Hepatocyte (in vitro differentiated cells): ENCODE results near the gene AUNIP. TPM values are rescaled to one million over a fixed set of nuclear protein-coding genes. Genes with fewer than 3 reads are reported as not detected.
A peak's percentile ranks its signal among the peaks of the same experiment; 100 is the strongest.

Source experiments
- DNase-seq: peaks from one replicate; pipeline ENCODE4 v3.0.0-alpha.2; 2016; ENCODE audit warnings: low spot score
- H2AFZ ChIP-seq: fragments of 200-600 bp; sonication (generic); 2 replicates; pipeline ENCODE4 v1.6.0; 2016; ENCODE audit warnings: antibody characterized with exemption, mild to moderate bottlenecking
- H3K27ac ChIP-seq: fragments of 200-600 bp; sonication (generic); 2 replicates; pipeline ENCODE4 v1.5.1; 2016; ENCODE audit warnings: mild to moderate bottlenecking
- H3K27me3 ChIP-seq: fragments of 200-600 bp; sonication (generic); 2 replicates; pipeline ENCODE4 v1.6.1; 2016
- H3K36me3 ChIP-seq: fragments of 200-600 bp; sonication (generic); replicated peaks from 2 replicates; pipeline ENCODE4 v1.5.1; 2016; ENCODE audit warnings: low read depth; ENCODE audit not compliant: insufficient read depth
- H3K4me1 ChIP-seq: fragments of 200-600 bp; sonication (generic); 2 replicates; pipeline ENCODE4 v1.5.1; 2016; ENCODE audit warnings: mild to moderate bottlenecking, moderate library complexity; ENCODE audit not compliant: insufficient read depth
- H3K4me2 ChIP-seq: fragments of 200-600 bp; sonication (generic); 2 replicates; pipeline ENCODE4 v1.6.0; 2016
- H3K4me3 ChIP-seq: fragments of 200-600 bp; sonication (generic); 2 replicates; pipeline ENCODE4 v1.5.1; 2016; ENCODE audit warnings: mild to moderate bottlenecking
- H3K79me2 ChIP-seq: fragments of 200-600 bp; sonication (generic); 2 replicates; pipeline ENCODE4 v1.6.0; 2017; ENCODE audit warnings: mild to moderate bottlenecking
- H3K9me2 ChIP-seq: fragments of 200-600 bp; sonication (generic); replicated peaks from 2 replicates; pipeline ENCODE4 v1.6.0; 2017; ENCODE audit warnings: mild to moderate bottlenecking; ENCODE audit not compliant: insufficient read depth
- H3K9me3 ChIP-seq: fragments of 200-600 bp; sonication (generic); 2 replicates; pipeline ENCODE4 v1.5.1; 2016; ENCODE audit warnings: low read depth, mild to moderate bottlenecking
- H4K20me1 ChIP-seq: fragments of 200-600 bp; sonication (generic); 2 replicates; pipeline ENCODE4 v1.6.0; 2016; ENCODE audit warnings: mild to moderate bottlenecking; ENCODE audit not compliant: insufficient read depth, poor library complexity, severe bottlenecking
- CTCF ChIP-seq: fragments of 200-600 bp; sonication (generic); IDR thresholded peaks from 2 replicates; pipeline ENCODE4 v1.5.1; 2016; ENCODE audit warnings: antibody characterized with exemption, mild to moderate bottlenecking; ENCODE audit not compliant: poor library complexity
- EZH2 ChIP-seq: fragments of 200-600 bp; sonication (generic); IDR thresholded peaks from 2 replicates; pipeline ENCODE4 v1.6.1; 2016; ENCODE audit warnings: antibody characterized with exemption, mild to moderate bottlenecking, borderline replicate concordance
- EZH2phosphoT487 ChIP-seq: fragments of 200-600 bp; sonication (generic); IDR thresholded peaks from one replicate; pipeline ENCODE4 v1.6.1; 2018; ENCODE audit warnings: antibody characterized with exemption, mild to moderate bottlenecking, low read depth, moderate library complexity; ENCODE audit not compliant: unreplicated experiment, severe bottlenecking
- WGBS: methylation state at CpG from one replicate; pipeline ENCODE4 v1.1.6; 2016; ENCODE audit warnings: low lambda C conversion rate; ENCODE audit errors: missing lambda C conversion rate; 5-methylcytosine and 5-hydroxymethylcytosine counted together
- polyA plus RNA-seq: library from polyadenylated mRNA; unstranded; fragments of >200 nt; fragmentation: Nextera tagmentation; extraction: Ambion mirVana; gene quantifications from 2 replicates; pipeline ENCODE4 v1.2.1, GENCODE V29; 2016
- total RNA-seq: library from RNA; depleted of rRNA; stranded (reverse); fragments of >200 nt; gene quantifications from 2 replicates; pipeline ENCODE4 v1.2.3, GENCODE V29; 2014

AUNIP gene
- total and polyA plus RNA-seq, 2 experiments from 2014 or later, result 0.41 to 1.3 TPM

- Histone ChIP-seq H2AFZ (no peak overlapping the region), H3K4me3 (no peak overlapping the region), H3K4me2 (no peak overlapping the region), H3K79me2 (peaks cover 40% of the 10 kb centered on the region), H3K27ac (no peak overlapping the region), H3K9me3 (no peaks in the 10 kb centered on the region), H3K9me2 (no peaks in the 10 kb centered on the region), H3K27me3 (no peaks in the 10 kb centered on the region), H3K4me1 (peaks cover 16% of the 10 kb centered on the region), H4K20me1 (no peaks in the 10 kb centered on the region), H3K36me3 (no peaks in the 10 kb centered on the region)
- no peak for DNase-seq
- WGBS, result 91% methylated on average over 5 of the region's 5 CpGs
- TF ChIP-seq EZH2phosphoT487 (no peak), CTCF (no peak), EZH2 (no peak)
Measured at GRCh38 chr1:25897754-25898153, 38.5 kb upstream of the AUNIP start.

DNA sequence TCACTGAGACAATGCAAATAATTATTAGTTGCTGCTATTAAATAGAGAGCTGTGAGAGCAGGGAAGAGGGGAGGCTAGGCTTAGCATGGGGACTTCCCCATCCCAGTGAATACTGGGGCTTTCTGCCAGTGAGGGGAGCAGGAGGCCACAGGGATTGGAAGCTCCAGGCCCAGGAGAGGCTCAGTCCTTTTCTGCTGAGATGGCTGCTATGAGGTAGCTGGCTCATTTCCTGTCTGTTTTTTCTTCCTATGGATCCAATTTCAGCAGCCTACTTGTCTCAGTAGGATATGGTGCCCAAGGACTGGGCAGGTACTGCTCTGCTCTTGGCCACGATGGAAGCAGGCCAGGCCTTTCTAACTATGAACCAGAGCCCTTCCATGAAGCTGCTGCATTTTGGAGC lies 37.0 kb upstream of the AUNIP start:
- Histone ChIP-seq H3K36me3 (no peaks in the 10 kb centered on the region), H4K20me1 (no peaks in the 10 kb centered on the region)
- TF ChIP-seq EZH2phosphoT487, result no peak
- no peak for TF ChIP-seq CTCF
- no peak for TF ChIP-seq EZH2

GRCh38 chr1:25895365-25895990 lies 36.2 kb upstream of the AUNIP start:
- no peaks in the 10 kb centered on the region for H3K36me3 ChIP-seq
- TF ChIP-seq EZH2phosphoT487 (no peak), EZH2 (no peak), CTCF (peak; percentile 98)
- WGBS, result 18% methylated on average over 12 of the region's 12 CpGs
- H3K79me2 ChIP-seq, result peaks cover 17% of the 10 kb centered on the region
- peak overlapping the region; percentile 31 for H3K27ac ChIP-seq
- H3K27me3 ChIP-seq, result no peaks in the 10 kb centered on the region
- no peak overlapping the region for H3K4me3 ChIP-seq
- H4K20me1 ChIP-seq, result no peaks in the 10 kb centered on the region
- H3K4me1 ChIP-seq, result peaks cover 32% of the 10 kb centered on the region
- H3K9me2 ChIP-seq, result no peaks in the 10 kb centered on the region
- H3K9me3 ChIP-seq, result no peaks in the 10 kb centered on the region
- no peak overlapping the region for H3K4me2 ChIP-seq
- peak; percentile 95 for DNase-seq
- H2AFZ ChIP-seq, result no peak overlapping the region

More for the DNA sequence above, 37.0 kb upstream of the AUNIP start:
- H3K4me2 ChIP-seq, result no peak overlapping the region
- H3K27me3 ChIP-seq, result no peaks in the 10 kb centered on the region
- H3K4me3 ChIP-seq, result no peak overlapping the region
- WGBS, result 88% methylated on average over 1 of the region's 1 CpG
- H3K27ac ChIP-seq, result peak overlapping the region; percentile 10
- no peaks in the 10 kb centered on the region for H3K9me2 ChIP-seq
- no peak overlapping the region for H2AFZ ChIP-seq
- peaks cover 26% of the 10 kb centered on the region for H3K4me1 ChIP-seq
- H3K9me3 ChIP-seq, result no peaks in the 10 kb centered on the region
- DNase-seq, result no peak
- peaks cover 25% of the 10 kb centered on the region for H3K79me2 ChIP-seq
